Posterior cingulate gyrus (tissue), 11 donors: ENCODE data around the gene UEVLD.

ENCODE experiments used
- DNase-seq, 10 donors: peaks; one replicate each; pipeline versions ENCODE4 v3.0.0 to v3.0.0-alpha.2; 2020 to 2021; ENCODE audit warnings: mixed read lengths in 3 of 10
- intact Hi-C: fragments of 100-400 bp; cut with DNase I; formaldehyde crosslinking; loops from one replicate; pipeline ENCODE4 v1.15.1; 2023

The UEVLD gene

DNA sequence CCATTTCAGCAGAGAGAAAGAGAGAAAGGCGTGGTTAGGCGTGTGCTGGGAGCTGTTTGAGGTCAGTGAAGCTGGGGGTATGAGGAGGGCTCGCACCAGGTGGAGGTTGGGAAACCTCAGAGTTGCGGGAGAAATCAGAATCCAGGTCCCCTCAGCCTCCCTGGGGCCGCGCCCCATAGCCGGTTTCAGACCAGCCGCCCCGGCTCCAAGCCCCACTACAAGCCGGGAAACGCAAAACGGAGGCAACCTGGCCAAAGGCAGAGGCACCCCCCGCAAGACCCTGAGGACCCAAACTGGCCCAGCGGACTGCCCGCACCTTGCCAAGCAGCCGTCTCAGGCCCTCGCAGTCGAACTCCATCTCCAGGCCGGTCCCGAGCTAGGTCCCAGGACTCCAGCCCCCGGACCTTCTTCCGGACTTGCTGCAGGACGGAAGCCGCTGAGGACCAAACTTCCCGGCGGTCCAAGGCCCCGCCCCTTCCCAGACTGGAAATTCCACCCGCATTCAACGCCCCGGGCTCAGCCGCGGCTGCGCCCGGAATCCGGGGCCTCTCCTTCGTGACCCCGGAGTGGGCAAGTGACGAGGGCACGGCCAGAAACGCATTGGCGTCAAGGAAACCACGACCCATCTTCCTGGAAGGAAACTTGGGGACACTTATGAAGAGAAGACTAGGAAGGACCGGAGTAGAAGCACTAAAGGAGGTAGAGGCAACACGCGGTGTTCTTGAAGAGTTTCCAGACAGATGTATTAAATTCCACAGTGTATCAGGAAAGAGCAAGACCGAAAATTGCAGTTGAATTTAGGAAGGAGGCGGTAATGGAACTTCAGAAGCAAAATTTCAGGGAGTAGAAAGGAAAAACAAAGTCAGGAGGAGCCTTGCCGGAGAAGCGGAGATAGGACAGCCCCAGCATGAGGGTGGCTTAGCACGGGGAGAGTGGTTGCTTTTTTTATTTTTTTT is at the start of gene UEVLD:
UEVLD (minus strand) TSS at position 438 of the 956 bp plus-strand sequence; CDS start at position 358, 80 bp downstream.
- DNase-seq, result peak; percentile 80 to 98 (median 86)
- intact Hi-C loops, result loop anchor here (2.0 to 5.0 kb wide), 2 partner anchors 46 to 109 kb away; partner anchors contain the start of genes SPTY2D1 and TMEM86A

DNA sequence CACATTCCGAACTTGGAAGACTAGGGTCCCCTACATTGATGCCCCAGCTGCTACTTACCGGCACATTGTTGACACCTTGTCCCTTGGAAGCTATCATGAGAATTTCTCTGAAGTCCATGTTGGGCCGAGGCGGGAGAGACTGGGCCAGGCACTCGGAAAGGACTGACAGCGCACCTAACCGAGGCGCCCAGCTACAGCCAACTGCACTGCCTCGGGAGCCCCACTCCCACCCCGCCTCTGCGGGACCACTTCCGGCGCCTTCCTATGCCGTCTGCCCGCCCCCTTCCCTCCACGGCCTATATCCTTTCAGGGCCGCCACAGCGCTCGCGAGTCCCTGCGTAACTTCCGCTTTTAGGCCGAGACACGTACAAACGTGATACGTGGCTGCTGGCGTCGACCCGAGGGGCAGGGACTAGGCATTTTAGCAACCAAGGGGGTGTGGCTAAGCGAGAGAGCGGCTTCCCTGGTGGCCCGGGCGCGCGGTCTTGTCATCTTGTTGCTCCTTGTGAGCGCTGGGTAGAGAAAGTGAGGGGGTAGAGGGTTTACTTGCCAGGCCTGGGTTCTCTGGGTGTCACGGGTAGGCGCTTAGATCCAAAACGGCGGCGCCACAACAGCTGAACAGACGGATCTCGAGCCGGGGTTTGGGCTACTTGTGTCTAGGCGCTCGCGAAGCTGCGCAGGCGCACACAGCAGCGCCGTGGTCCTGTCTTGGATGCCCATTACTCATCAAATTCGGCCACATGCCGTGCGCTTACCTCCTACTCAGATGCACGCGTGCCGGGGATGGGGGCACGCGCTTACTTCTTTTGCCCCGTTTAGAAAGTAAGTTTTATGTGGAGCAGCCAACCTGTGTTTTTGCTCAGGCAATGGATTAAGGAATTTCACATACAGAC is 45.9 kb upstream of the UEVLD start, which contains the start of gene SPTY2D1:
SPTY2D1 (minus strand) TSS at position 203 of the 893 bp plus-strand sequence; CDS start at position 118, 85 bp downstream.
- DNase-seq, result peak; percentile 97 to 100 (median 100)
- intact Hi-C loops, result loop anchor here (2.0 to 5.0 kb wide), 6 partner anchors 46 to 1557 kb away; partner anchors contain the start of genes GTF2H1, HPS5, RPS13 and TMEM86A

DNA sequence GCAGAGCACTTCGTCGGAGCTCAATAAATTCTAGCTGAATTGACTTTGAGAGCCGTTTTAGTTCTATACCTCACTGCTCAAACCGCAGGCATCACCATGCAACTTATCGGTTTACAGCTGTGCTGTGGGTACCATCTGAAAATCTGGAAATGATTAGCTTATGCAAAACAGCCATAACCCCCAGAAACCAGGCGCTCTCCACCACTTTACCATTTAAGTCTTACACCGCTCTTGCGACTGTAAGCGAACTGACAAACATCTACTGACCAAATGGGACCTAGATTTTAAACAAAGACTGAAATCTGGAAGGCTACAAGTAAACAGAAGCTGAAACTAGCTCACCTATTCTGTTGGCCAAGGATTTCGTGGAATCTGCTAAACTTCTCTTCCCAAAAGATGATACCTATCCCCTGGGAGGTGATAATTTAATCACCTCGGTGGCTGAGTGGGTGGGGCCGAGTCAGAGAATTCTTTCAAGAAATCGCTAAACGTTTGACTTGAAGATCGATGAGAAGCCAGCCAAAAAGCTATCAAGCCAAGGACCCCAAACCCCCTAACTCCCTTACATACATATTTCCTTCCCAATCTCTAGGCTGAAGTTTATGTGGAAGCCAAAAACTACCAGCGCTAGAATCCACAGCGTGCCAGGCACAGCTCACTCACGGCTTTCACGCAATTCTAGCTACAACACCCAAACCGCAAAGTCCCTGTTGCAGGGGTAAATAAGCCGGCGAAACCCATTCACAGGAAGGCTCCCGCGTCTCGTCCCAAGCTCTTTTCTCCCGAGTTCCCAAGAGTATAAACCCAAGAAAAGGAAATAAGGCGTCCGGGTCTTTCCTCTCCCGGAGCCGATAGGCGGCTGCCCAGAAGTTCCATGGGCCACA is 45.0 kb upstream of the UEVLD start:
- DNase-seq, result no peak
- intact Hi-C loops, result loop anchor here (2.0 to 5.0 kb wide), 5 partner anchors 45 to 1556 kb away; partner anchors contain the start of genes GTF2H1, HPS5, RPS13 and TSG101

DNA sequence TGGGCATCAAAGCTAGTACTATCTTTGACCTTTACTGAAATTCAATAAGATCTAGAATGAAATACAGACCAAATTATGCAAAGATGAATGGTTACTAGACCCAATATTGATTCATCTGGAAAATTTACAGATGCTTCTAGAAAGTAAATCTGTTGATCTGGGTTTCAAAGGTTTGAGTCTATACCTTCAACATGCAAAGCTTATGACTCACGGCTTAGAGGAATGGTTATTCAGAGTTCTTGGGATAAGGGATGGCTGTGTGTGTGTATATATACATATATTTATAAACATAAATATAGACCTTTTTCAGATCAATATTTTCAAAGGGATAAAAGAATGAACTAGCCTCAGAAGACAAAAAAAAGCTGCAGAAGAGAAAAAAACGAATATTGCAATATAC is 44.3 kb upstream of the UEVLD start:
- no peak for DNase-seq
- intact Hi-C loops, result loop anchor here (5.0 kb wide), 3 partner anchors 89 to 1556 kb away; partner anchors contain the start of genes RPS13 and TSG101

DNA sequence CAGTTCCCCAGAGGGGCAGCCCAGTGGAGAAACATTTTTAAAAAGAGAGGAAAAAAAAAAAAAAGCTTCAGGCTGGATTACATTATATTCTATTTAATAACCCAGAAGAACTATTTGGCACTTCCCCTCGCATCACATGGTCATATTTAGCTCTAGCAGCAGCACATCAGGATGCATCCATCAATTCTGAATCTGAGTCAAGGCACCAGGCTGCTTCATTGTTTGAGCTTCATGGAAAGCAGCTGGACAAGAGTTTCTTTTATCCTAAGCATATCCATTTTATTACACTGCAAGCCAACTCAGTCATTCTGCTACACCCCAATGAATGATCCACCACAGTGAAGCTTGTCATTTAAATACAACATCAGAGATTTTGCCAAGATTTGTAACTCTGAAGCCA is 35.6 kb upstream of the UEVLD start:
- intact Hi-C loops, result no loop called here

DNA sequence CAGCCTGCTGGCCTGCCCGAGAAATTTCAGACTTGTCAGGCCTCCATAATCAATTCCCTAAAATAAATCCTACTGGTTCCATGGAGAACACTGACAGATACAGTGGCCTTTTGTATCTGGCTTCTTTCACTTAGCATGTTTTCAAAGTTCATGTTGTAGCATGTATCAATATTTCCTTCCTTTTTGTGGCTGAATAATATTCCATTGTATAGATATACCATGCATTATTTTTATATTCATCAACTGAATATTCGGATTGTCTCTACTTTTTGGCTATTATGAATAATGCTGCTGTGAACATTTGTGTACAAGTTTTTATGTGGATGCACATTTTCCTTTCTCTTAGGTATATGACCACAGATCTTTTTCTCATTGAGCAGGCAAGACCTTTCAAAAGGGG is 35.2 kb upstream of the UEVLD start:
- intact Hi-C loops, result no loop called here
- DNase-seq, result no peak

More for the DNA sequence above, 35.6 kb upstream of the UEVLD start:
- no peak for DNase-seq

DNA sequence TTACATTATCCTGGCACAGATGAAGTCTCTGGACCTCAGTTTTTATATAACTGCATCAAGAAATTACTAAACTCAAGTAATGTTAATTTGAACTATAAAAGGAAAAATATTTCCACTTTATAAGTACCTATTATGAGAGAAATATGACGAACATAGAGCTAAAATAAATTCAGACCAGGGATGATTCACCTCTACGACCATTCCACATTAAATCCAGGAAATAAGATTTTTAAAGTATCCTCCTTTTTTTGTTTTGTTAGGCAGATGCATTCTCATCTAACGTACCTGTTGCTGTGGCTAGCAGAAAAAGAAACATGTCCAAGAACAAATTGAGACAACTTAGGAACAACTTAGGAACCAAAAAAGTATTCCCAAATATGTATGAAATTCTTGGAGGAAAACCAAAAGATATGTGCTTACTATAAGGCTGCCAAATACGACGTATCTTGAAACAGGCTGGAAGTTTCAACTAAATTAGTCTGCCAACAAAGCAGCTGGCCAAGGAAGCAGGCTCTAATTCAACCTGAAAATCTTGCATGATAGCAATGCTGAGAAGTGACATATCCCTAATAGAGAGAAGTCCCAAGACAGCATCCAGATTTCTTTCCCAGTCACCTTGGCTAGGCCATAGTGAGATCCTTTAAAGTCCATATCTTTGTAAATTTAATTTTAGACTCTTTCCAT is 29.9 kb upstream of the UEVLD start:
- DNase-seq, result no peak
- intact Hi-C loops, result no loop called here

DNA sequence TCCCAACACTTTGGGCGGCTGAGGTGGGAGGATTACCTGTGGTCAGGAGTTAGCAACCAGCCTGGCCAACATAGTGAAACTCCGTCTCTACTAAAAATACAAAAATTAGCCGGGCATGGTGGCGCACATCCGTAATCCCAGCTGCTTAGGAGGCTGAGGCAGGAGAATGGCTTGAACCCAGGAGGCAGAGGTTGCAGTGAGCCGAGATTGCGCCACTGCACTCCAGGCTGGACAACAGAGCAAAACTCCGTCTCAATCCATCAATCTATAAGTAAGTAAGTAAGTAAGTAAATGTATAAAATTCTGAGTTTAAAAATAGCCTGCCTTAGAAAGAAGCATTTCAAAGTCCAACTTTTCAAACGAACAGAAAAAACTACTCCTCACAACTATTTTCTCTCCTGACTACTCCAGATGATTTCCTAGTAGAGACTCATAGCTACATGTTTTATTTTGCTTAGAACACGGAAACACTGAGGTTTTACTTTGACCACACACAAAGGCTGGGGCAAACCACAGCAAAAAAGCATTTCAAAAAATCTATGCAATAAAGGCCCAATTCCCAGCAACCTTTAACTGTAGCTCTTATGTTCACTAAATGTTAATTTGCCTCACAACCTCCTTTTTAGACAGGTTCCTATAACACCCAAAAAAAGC is 29.3 kb upstream of the UEVLD start:
- no peak for DNase-seq
- intact Hi-C loops, result no loop called here

DNA sequence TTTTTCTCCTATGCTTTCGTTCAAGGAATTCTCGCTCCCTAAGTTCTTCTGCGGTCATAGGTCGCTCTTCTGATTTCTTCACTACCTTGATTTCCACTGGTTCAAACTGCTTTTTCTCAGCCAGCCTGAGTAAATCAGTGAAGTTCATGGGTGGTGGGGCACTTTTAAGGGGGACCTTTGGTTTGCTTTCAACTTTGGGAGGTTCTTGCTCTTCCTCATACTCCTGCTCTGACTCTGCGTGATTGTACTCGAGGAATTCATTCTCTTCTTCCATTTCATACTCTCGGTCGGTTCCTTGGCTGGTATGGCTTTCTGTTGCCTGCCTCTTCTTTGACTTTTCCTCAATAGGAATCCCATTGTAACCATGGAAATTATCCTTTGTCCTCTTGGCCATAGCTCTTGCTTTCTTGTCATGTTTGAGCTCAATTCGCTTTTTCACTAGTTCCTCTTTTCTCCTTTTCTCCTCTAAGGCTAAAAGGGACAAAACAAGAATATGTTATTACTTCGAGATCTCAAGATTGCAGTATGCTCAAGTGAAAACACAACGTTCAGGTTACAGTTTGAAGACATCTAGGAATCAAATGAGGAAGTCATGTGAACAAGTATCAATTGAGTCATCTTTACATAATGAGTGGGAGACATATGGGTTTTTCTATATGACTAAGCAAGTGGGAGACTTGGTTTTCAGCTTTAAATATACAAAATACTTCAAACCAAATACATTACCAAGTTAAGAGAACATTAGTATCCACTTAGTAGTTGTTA is 27.3 kb upstream of the UEVLD start:
- no peak for DNase-seq
- intact Hi-C loops, result no loop called here

DNA sequence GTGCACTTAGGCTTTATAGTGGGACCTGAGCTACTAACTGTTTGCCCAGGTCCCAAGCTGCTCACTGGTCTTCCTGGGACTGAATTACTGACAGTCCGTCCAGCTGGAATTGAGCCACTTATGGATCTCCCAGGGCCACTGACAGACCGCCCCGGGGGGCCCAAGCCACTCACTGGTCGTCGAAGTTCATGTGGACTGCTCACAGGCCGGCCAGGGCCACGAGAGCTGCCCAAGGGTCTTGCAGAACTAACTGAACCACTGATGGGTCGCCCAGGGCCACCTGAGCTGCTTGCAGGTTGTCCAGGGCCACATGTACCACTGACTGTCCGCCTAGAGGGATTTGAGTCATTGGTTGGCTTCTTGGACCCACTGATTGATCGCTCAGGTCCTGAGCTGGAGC is 26.1 kb upstream of the UEVLD start:
- intact Hi-C loops, result no loop called here
- no peak for DNase-seq

DNA sequence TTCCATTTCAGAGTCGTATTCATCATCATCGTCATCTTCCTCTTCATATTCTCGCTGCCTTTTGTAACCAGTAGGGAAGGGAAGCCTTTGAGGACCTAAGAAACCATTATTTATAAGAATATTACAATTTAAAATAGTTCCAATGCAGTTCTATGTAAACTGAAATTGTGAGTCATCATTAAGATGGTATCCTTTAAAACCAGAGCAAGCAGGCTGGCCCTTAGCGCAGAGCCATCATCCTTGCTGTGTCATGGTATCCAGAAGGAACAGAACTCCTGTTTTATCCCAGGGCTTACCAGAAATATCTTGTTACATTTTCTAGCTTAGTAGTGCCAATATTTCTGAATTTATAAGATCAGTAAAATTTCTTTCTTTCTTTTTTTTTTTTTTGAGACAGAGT is 23.9 kb upstream of the UEVLD start:
- DNase-seq, result peak in 1 of 10 donors; percentile 39
- intact Hi-C loops, result no loop called here

DNA sequence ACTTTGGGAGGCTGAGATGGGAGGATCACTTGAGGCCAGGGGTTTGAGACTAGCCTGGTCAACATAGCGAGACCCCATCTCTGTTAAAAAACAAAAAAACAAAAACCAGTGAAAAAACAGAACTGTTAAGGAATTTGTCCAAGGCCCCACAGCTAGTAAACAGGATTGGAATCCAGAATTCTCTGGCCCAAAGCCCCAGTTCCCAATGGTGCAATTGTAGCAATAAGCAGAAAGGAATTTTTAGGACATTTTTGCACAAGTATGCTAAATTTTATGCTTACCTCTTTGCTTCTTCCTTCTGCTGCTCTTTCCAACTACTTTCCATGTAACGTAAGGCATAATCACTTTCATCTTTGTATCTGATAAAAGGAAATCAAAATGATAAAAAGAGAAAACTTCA is 22.7 kb upstream of the UEVLD start:
- intact Hi-C loops, result no loop called here
- DNase-seq, result no peak

DNA sequence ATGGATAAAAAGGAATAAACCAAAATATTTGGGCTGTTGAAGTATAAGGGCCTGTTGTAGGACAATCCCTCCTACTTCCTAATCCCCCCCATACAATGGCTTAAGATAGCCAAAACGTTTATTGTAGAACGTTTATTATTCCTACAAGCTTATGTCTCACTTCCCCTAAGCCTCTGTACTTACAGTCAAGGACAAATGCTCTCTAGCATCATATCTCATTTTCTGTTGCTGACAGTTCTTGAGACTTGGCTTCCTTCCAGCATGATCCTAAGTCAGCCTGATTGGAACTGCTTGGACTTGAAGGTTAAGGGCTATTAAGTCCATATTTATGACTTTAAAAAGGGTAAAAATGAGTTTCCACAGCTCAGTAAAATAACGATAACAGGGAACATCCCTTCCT is 19.8 kb upstream of the UEVLD start:
- DNase-seq, result no peak
- intact Hi-C loops, result no loop called here

DNA sequence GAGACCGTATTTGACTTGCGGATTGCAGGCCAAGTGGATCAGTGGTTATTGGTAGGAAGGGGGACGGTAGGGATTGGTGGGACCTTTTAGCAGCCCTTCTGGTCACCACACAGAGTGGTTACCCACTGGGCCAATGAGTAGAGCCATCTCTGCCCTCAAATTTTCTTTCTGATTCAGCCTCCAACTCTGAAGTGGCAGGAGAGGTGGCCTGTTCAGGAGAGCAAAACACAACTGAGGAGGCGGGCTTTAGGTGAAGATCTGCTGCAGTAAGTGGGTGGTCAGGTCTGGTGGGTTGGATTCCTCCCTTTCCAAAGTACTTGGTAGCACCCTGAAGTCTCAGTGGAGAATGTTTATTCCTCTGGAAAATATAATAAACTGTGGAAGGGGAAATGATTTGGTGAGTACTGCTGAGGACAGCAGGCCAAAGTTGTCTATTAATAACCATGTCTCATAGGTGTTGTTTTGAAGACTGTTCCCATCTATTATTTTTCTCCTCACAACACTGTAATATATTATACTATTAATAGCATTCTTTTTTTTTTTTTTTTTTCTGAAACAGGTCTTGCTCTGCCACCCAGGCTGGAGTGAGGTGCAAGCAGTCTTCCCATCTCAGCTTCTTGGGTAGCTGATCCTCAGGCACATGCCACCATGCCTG is 12.5 kb upstream of the UEVLD start:
- no peak for DNase-seq
- intact Hi-C loops, result no loop called here

DNA sequence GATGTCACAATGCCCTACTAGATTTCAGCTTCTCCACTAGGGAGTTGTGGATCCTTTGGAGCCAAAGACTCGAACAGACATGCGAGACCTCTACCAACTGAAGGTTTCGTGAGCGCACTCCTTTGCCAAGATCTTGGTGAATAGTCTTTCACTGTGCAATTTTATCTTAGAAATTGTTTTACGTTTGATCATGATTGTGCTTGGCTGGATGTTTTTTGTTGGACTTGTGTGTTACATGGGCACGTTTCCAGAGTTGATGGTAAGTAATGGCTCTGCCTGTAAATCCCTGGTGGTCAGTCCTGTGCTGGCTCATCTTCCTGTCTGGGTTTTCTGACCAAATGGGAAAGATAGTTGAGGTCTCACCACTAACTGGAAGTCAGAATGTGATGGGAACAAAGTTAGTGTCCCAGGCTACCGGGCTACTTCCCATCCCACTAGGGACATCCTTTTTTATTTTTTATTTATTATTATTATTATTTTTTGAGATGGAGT is 11.3 kb upstream of the UEVLD start, which contains the start of gene MISFA:
MISFA (plus strand) TSS at position 51 of the 492 bp plus-strand sequence; CDS start at position 191, 140 bp downstream.
- no peak for DNase-seq
- intact Hi-C loops, result no loop called here

DNA sequence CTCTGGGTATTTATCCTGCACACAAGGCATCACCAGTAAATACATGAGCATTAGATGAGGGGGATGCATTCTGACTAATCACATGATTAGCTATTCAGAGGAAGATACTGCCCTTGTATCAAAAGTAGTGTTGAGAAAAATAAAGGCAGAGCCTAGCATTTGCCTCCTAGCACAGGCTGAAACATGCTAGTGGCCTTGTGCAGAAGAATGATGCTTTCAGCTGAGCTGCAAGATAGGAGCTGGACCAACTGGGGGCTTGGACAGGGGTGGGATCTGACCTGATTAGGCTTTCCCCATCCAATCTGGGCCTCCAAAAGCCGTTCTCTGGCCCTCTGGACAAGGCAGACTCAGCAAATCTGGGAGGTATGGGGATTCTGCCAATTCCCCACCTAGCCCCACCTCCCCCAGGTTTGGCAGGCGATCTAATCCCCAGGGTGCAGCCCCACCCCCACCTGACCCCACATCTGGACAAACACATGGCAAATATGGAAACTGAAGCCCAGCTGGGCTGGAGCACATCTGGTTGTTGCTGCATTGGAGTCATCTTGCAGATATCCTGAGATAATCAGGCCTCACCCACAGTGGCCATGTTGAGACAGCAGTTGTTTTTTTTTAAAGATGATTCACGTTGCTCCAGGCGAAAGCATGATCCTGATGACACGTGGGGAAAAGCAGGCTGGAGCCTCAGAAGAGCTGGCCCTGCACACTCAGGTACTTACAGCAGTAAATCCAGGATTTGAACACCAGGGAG is 6.6 kb upstream of the UEVLD start:
- no peak for DNase-seq
- intact Hi-C loops, result no loop called here
